ENCODE measurements around the gene ARRB1.

The ARRB1 gene

GRCh38 chr11:75280227-75280701 lies 71.2 kb downstream of the ARRB1 start:
- Histone ChIP-seq H3K27me3 (no peaks in the 10 kb centered on the region), H3K4me1 (ENCODE audit: control insufficient read depth in 1 of 2, insufficient read depth in 1 of 2, low read depth in 1 of 2, low read length in 1 of 2) (peaks cover 17 to 28% of the 10 kb centered on the region in 2 experiments), H3K4me3 (ENCODE audit: low read depth in 1 of 2, low read length in 1 of 2) (no peak overlapping the region), H3K9me3 (no peaks in the 10 kb centered on the region), H3K27ac (peak overlapping the region; percentile 52), H3K36me3 (peaks cover 74% of the 10 kb centered on the region)
- peak; percentile 96 for TF ChIP-seq CTCF (IDR thresholded peaks at IDR 0.05)

GRCh38 chr11:75279273-75279672 lies 72.2 kb downstream of the ARRB1 start:
- peak overlapping the region; percentile 92 for H3K27ac ChIP-seq
- TF ChIP-seq CTCF (IDR thresholded peaks at IDR 0.05): no peak
- H3K9me3 ChIP-seq: no peaks in the 10 kb centered on the region
- no peak overlapping the region for H3K4me3 ChIP-seq (ENCODE audit: low read depth in 1 of 2, low read length in 1 of 2)
- no peaks in the 10 kb centered on the region for H3K27me3 ChIP-seq
- H3K36me3 ChIP-seq: peaks cover 68% of the 10 kb centered on the region
- peaks cover 25 to 38% of the 10 kb centered on the region in 2 experiments for H3K4me1 ChIP-seq (ENCODE audit: control insufficient read depth in 1 of 2, insufficient read depth in 1 of 2, low read depth in 1 of 2, low read length in 1 of 2)

- peaks cover 35 to 48% of the 10 kb centered on the region in 2 experiments for H3K4me1 ChIP-seq (ENCODE audit: control insufficient read depth in 1 of 2, insufficient read depth in 1 of 2, low read depth in 1 of 2, low read length in 1 of 2)
- no peaks in the 10 kb centered on the region for H3K27me3 ChIP-seq
Measured at GRCh38 chr11:75277991-75278790, 73.3 kb downstream of the ARRB1 start.

GRCh38 chr11:75277211-75277805 lies 74.2 kb downstream of the ARRB1 start:
- H3K27ac ChIP-seq: peak overlapping the region; percentile 92
- H3K27me3 ChIP-seq: no peaks in the 10 kb centered on the region
- H3K4me1 ChIP-seq (ENCODE audit: control insufficient read depth in 1 of 2, insufficient read depth in 1 of 2, low read depth in 1 of 2, low read length in 1 of 2): peaks cover 44 to 57% of the 10 kb centered on the region in 2 experiments
- H3K36me3 ChIP-seq: peaks cover 58% of the 10 kb centered on the region
- H3K9me3 ChIP-seq: no peaks in the 10 kb centered on the region
- H3K4me3 ChIP-seq (ENCODE audit: low read depth in 1 of 2, low read length in 1 of 2): no peak overlapping the region
- no peak for TF ChIP-seq CTCF (IDR thresholded peaks at IDR 0.05)

More at GRCh38 chr11:75277991-75278790, 73.3 kb downstream of the ARRB1 start:
- peak overlapping the region; percentile 92 for H3K27ac ChIP-seq
- H3K4me3 ChIP-seq (ENCODE audit: low read depth in 1 of 2, low read length in 1 of 2): no peak overlapping the region
- H3K36me3 ChIP-seq: peaks cover 64% of the 10 kb centered on the region
- no peak for TF ChIP-seq CTCF (IDR thresholded peaks at IDR 0.05)
- no peaks in the 10 kb centered on the region for H3K9me3 ChIP-seq

- TF ChIP-seq CTCF (IDR thresholded peaks at IDR 0.05): no peak
- peaks cover 52% of the 10 kb centered on the region for H3K36me3 ChIP-seq
Measured at GRCh38 chr11:75276686-75277085, 74.8 kb downstream of the ARRB1 start.

More at GRCh38 chr11:75276686-75277085, 74.8 kb downstream of the ARRB1 start:
- Histone ChIP-seq H3K9me3 (no peaks in the 10 kb centered on the region), H3K27ac (peak overlapping the region; percentile 92), H3K27me3 (no peaks in the 10 kb centered on the region), H3K4me1 (ENCODE audit: control insufficient read depth in 1 of 2, insufficient read depth in 1 of 2, low read depth in 1 of 2, low read length in 1 of 2) (peaks cover 50 to 63% of the 10 kb centered on the region in 2 experiments), H3K4me3 (ENCODE audit: low read depth in 1 of 2, low read length in 1 of 2) (no peak overlapping the region)
